Ishikawa (cell line): ENCODE data around the gene UQCC2.

Source experiments
- NFIC ChIP-seq: IDR thresholded peaks from 2 replicates; pipeline ENCODE4 v1.6.1; 2012
- TAF1 ChIP-seq: IDR thresholded peaks from 2 replicates; pipeline ENCODE4 v1.6.1; 2012; ENCODE audit warnings: low read depth, mild to moderate bottlenecking
- TEAD4 ChIP-seq: IDR thresholded peaks from 2 replicates; pipeline ENCODE4 v1.6.1; 2012
- USF1 ChIP-seq: IDR thresholded peaks from 2 replicates; pipeline ENCODE4 v1.6.1; 2012

DNA sequence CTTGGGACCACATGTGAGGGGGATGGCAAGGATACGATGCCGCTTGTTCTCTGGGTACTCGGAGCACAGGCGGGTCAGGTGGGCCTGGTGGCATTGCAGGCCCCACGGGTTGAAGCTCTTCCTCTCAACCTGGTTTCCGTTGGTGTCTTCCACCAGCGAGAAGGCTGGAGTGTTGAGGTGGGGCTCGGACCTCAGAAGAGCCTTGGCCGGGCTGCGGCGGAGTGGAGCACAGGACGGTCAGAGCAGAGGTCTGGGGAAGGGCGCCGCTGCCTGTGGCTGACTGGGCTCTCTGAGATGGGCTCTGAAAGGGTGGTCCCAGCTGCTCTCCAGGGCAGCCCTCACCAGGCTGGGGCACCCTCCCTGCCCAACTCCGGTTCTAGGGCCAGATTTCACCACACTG is 15.2 kb upstream of the UQCC2 start:
- TF ChIP-seq USF1: no peak
- no peak for TF ChIP-seq TAF1
- TF ChIP-seq TEAD4: no peak
- no peak for TF ChIP-seq NFIC
